OCI-LY7 (cell line): ENCODE data around the gene OXSR1.

Experiments used
- EZH2phosphoT487 ChIP-seq: fragments of 200-600 bp; sonication (generic); IDR thresholded peaks from 2 replicates; pipeline ENCODE4 v1.6.1; 2018; ENCODE audit warnings: low read depth, borderline replicate concordance, mild to moderate bottlenecking, mixed run types, antibody characterized with exemption, low read length, moderate library complexity, mixed read lengths
- TF ChIP-seq, protein P1 (sequence below): fragments of 200-600 bp; sonication (generic); conservative IDR thresholded peaks from 2 replicates; pipeline ENCODE4 v1.5.1; 2014; ENCODE audit warnings: mild to moderate bottlenecking, antibody characterized with exemption, low read length, moderate library complexity, mixed read lengths

DNA sequence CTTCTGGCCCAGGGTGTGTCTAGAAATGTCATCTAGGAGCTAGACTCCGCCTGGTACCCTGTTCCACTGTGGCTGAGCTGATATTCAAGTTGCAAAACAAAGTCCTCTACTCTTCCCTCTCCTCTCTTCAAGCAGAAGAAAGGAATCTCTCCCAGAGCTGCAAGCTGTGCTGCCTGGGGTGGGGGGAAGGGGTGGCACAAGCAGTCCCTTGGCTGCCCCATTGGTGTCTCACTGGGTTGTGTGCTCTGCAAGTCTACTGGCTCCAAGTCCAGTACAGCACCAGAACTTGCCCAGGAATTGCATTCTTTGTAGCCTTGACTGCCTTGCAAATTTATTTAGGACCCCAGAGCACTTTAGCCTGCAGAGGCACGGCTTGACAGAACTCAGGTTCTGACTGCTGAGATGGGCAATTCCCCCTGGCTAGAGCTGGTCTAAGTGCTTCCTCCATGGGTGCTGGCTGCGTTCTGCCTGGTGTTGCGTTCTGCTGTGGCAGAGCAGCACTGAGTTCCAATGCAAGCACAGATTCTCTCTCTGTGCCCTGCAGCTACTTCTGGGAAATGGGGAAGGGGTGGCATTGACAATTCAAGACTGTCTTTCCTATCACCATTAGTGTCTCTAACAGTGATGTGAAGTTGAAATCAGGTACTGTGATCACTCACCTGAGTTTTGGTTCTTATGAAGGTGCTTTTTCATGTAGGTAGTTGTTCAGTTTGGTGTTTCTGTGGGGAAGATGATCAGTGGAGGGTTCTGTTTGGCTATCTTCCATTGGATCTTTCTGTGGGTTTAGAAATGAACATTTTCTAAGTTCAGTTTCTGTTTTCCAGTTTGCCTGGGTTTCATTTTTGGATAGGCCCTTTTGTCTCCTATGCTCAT lies 39.5 kb downstream of the OXSR1 start:
- TF ChIP-seq, protein P1, sequence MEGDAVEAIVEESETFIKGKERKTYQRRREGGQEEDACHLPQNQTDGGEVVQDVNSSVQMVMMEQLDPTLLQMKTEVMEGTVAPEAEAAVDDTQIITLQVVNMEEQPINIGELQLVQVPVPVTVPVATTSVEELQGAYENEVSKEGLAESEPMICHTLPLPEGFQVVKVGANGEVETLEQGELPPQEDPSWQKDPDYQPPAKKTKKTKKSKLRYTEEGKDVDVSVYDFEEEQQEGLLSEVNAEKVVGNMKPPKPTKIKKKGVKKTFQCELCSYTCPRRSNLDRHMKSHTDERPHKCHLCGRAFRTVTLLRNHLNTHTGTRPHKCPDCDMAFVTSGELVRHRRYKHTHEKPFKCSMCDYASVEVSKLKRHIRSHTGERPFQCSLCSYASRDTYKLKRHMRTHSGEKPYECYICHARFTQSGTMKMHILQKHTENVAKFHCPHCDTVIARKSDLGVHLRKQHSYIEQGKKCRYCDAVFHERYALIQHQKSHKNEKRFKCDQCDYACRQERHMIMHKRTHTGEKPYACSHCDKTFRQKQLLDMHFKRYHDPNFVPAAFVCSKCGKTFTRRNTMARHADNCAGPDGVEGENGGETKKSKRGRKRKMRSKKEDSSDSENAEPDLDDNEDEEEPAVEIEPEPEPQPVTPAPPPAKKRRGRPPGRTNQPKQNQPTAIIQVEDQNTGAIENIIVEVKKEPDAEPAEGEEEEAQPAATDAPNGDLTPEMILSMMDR: no peak
- TF ChIP-seq EZH2phosphoT487: no peak
